GM12874 (cell line): ENCODE measurements around the gene LIPE.

ENCODE experiments used
- CTCF ChIP-seq: IDR thresholded peaks from 2 replicates; pipeline ENCODE4 v1.5.1; 2011; ENCODE audit warnings: low read depth, mild to moderate bottlenecking, control low read depth, low read length, moderate library complexity; ENCODE audit not compliant: insufficient read depth

LIPE gene

GRCh38 chr19:42440357-42441048 lies 13.3 kb upstream of the LIPE start:
- peak; percentile 92 for TF ChIP-seq CTCF

GRCh38 chr19:42436006-42436405 lies 8.8 kb upstream of the LIPE start:
- no peak for TF ChIP-seq CTCF

GRCh38 chr19:42435316-42435715 lies 8.1 kb upstream of the LIPE start:
- TF ChIP-seq CTCF, result no peak

GRCh38 chr19:42433503-42434260 lies 6.5 kb upstream of the LIPE start:
- peak; percentile 87 for TF ChIP-seq CTCF

GRCh38 chr19:42431486-42431885 lies 4.3 kb upstream of the LIPE start:
- no peak for TF ChIP-seq CTCF

- no peak for TF ChIP-seq CTCF
These were observed 1.5 kb upstream of the LIPE start for GRCh38 chr19:42428676-42429075.

GRCh38 chr19:42426643-42427042 lies 545 bp downstream of the LIPE start:
- no peak for TF ChIP-seq CTCF
